ENCODE data around the gene ITPKA. TPM values are rescaled to one million over a fixed set of nuclear protein-coding genes. Genes with fewer than 3 reads are reported as not detected.
A peak's percentile ranks its signal among the peaks of the same experiment; 100 is the strongest.

ITPKA gene
- total and polyA plus RNA-seq, 7 experiments from 2014 or later = 0.20 to 0.97 (median 0.22) TPM; not detected in 4

DNA sequence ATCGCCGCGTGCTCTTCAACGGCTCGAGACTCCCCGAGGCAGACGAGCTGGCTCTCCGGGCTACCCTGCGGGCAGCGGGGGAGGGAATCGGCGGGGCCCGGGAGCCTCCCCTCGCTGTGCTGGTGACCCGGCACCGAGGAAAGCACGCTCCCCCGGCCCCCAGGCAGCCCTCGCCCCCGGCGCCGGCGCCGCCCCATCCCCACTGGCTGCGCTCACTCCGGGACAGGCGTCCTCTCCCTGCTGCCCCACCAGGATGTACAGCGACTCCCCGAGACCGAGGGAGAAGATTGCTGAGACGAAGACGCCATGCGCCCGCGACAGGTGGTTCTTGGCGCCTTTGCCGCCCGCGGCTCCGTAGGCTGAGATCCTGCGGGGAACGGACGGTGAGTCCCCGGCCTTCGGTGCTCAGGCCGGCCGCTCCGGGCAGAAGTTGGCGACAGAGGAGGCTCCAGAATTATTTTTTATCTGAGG, 18.3 kb downstream of the ITPKA start:
- H3K9me3 ChIP-seq (ENCODE audit: control insufficient read depth in 2 of 3, low read length in 3 of 3) = no peaks in the 10 kb centered on the region
- Mint-ChIP-seq H3K36me3 (peaks cover 0 to 5% (median 0%) of the 10 kb centered on the region in 5 donors), H3K27me3 (peaks cover 15 to 53% (median 17%) of the 10 kb centered on the region in 5 donors), H3K9me3 (no peaks in the 10 kb centered on the region), H3K27ac (no peak overlapping the region), H3K4me1 (peaks cover 16 to 26% (median 24%) of the 10 kb centered on the region in 7 donors), H3K4me3 (peak overlapping the region; percentile 68 to 84 (median 76))
- DNase-seq (no peak), ATAC-seq (peak; percentile 19)
- no peaks in the 10 kb centered on the region for H3K36me3 ChIP-seq (ENCODE audit: control insufficient read depth in 2 of 3, insufficient read depth in 3 of 3, low read length in 3 of 3)
- H3K4me1 ChIP-seq (ENCODE audit: control insufficient read depth in 2 of 2, insufficient read depth in 2 of 2, low read length in 2 of 2) = peaks cover 9 to 22% of the 10 kb centered on the region in 2 donors
- H3K4me3 ChIP-seq (ENCODE audit: low read length) = peak overlapping the region; percentile 56
- H3K27me3 ChIP-seq (ENCODE audit: control insufficient read depth in 2 of 2, insufficient read depth in 2 of 2, low read length in 2 of 2) = peaks cover 8 to 18% of the 10 kb centered on the region in 2 donors
- ChIA-PET POLR2A (no interaction called here), CTCF (no interaction called here)
- H3K27ac ChIP-seq (ENCODE audit: low read depth, low read length) = no peak overlapping the region
- intact Hi-C loops (cut with micrococcal nuclease) = loop anchor here in 1 of 2 donors (1.0 to 2.0 kb wide), 2 partner anchors 10 to 17 kb away; no protein-coding TSS in a partner anchor

DNA sequence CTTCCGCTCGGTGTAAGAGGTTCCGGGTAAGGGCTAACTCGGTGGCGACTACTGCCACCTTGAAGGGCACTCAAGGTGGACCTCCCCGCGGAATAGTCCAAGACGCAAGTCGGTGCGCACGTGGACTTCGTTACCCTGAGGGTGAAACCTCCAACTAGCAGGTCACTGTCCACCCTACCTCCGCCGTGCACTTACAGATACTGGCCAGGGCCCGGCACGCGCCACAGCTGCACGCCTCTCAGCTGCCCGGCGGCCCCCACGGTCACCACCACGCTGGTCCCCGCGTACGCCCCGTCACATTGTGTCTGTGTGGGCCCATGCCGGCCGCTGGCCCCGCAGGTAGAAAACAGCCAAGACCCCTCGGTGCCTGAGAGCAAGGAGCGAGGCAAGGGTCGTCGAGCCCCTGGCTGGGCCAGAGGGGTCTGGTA, 18.9 kb downstream of the ITPKA start:
- Histone ChIP-seq H3K4me1 (ENCODE audit: control insufficient read depth in 2 of 2, insufficient read depth in 2 of 2, low read length in 2 of 2) (peaks cover 9 to 22% of the 10 kb centered on the region in 2 donors), H3K27me3 (ENCODE audit: control insufficient read depth in 2 of 2, insufficient read depth in 2 of 2, low read length in 2 of 2) (peaks cover 8 to 18% of the 10 kb centered on the region in 2 donors), H3K36me3 (ENCODE audit: control insufficient read depth in 2 of 3, insufficient read depth in 3 of 3, low read length in 3 of 3) (peaks cover 0 to 4% (median 0%) of the 10 kb centered on the region in 3 experiments), H3K9me3 (ENCODE audit: control insufficient read depth in 2 of 3, low read length in 3 of 3) (no peaks in the 10 kb centered on the region), H3K4me3 (ENCODE audit: low read length) (peak overlapping the region; percentile 56), H3K27ac (ENCODE audit: low read depth, low read length) (no peak overlapping the region)
- Mint-ChIP-seq H3K4me3 (peak overlapping the region; percentile 48 to 84 (median 76)), H3K4me1 (peaks cover 16 to 26% (median 24%) of the 10 kb centered on the region in 7 donors), H3K27me3 (peaks cover 15 to 52% (median 17%) of the 10 kb centered on the region in 5 donors), H3K36me3 (peaks cover 0 to 8% (median 0%) of the 10 kb centered on the region in 5 donors), H3K9me3 (no peaks in the 10 kb centered on the region), H3K27ac (no peak overlapping the region)
- DNase-seq = no peak
- intact Hi-C loops (cut with micrococcal nuclease) = loop anchor here in 1 of 2 donors (1.0 to 2.0 kb wide), 2 partner anchors 10 to 18 kb away; no protein-coding TSS in a partner anchor
- CTCF ChIA-PET = no interaction called here
- peak; percentile 17 for ATAC-seq
- POLR2A ChIA-PET = no interaction called here

DNA sequence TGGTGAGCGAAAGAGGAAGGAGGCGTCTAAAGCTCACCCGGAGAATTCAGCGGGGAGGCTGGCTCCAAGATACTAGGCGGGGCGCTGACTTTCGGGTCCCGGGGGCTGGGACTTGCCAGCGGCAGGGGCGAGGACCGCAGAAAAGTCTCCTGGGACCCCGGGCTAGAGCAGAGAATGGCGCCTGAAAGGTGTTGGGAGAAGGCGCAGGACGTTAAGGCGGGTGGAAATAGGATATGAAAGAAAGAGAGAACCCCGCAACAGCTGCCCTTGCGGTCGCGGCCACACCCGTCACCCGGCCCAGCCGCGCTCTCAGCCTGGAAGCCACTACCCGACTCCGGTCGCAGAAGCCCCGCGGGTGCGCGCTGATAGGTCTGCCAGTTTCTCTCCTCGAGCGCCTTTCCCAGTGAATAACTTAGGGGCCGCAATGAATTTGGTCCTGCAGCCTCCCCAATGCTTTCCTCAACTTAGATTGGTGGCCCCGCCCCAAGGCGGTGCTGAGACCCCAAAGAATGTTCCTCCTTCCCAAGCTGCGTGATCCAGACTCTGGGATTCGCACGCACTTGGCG, 19.3 kb downstream of the ITPKA start:
- peaks cover 0 to 9% (median 0%) of the 10 kb centered on the region in 3 experiments for H3K36me3 ChIP-seq (ENCODE audit: control insufficient read depth in 2 of 3, insufficient read depth in 3 of 3, low read length in 3 of 3)
- H3K27me3 ChIP-seq (ENCODE audit: control insufficient read depth in 2 of 2, insufficient read depth in 2 of 2, low read length in 2 of 2) = peaks cover 8 to 18% of the 10 kb centered on the region in 2 donors
- peaks cover 9 to 22% of the 10 kb centered on the region in 2 donors for H3K4me1 ChIP-seq (ENCODE audit: control insufficient read depth in 2 of 2, insufficient read depth in 2 of 2, low read length in 2 of 2)
- DNase-seq (peak in 2 of 9 donors; percentile 33 to 34), ATAC-seq (peak; percentile 63)
- H3K9me3 Mint-ChIP-seq = no peaks in the 10 kb centered on the region
- ChIA-PET POLR2A (no interaction called here), CTCF (no interaction called here)
- H3K4me1 Mint-ChIP-seq = peaks cover 16 to 26% (median 24%) of the 10 kb centered on the region in 7 donors
- H3K27ac Mint-ChIP-seq = no peak overlapping the region
- H3K27ac ChIP-seq (ENCODE audit: low read depth, low read length) = no peak overlapping the region
- H3K36me3 Mint-ChIP-seq = peaks cover 0 to 11% (median 4%) of the 10 kb centered on the region in 5 donors
- H3K4me3 Mint-ChIP-seq = peak overlapping the region; percentile 48 to 84 (median 76)
- peaks cover 15 to 47% (median 17%) of the 10 kb centered on the region in 5 donors for H3K27me3 Mint-ChIP-seq
- H3K9me3 ChIP-seq (ENCODE audit: control insufficient read depth in 2 of 3, low read length in 3 of 3) = no peaks in the 10 kb centered on the region
- H3K4me3 ChIP-seq (ENCODE audit: low read length) = peak overlapping the region; percentile 56
- intact Hi-C loops (cut with micrococcal nuclease) = loop anchor here in 1 of 2 donors (1.0 to 2.0 kb wide), 2 partner anchors 11 to 18 kb away; no protein-coding TSS in a partner anchor

DNA sequence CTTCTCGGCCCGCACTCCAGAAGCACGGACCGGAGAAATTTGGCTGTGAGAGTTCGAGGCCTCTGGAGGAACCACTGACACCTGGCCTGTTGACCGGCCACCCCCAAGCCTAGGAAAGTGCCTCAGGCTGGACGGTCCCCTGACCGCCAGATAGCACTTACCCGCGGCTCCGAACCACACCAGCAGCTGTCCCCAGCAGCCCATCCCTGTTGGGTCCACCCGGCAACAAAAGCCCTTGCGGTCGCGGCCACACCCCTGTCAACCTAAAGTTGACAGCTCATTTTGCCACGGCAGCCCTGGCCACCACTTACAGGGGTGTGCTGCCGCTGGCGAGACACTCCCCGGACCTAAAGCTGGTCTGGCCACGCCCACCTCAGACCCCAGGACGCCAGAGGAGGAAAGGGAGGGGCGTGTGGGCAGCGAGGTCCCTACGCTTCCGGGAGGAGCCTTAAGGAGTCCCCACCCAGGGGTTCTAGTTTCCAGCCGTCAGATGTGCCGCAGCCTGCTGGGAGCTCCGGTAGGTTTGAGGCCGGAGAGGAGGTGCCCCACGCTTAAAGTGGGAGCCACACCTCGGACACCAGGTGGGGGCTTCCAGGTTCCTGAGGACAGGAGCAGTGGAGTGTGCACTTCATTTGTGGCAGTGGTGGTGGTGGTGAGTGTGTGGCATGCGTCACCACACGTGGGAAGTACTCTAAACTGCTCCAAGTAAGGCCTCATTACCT, 20.0 kb downstream of the ITPKA start, which contains the start of gene LTK:
Gene LTK (minus strand): TSS at position 322 of the 722 bp plus-strand sequence. CDS start 118 bp downstream, at position 204.
- H3K4me3 Mint-ChIP-seq = peak within 1 kb of the TSS; percentile 48 to 84 (median 76)
- ATAC-seq (peak; percentile 37), DNase-seq (no peak)
- H3K36me3 ChIP-seq (ENCODE audit: control insufficient read depth in 2 of 3, insufficient read depth in 3 of 3, low read length in 3 of 3) = peaks cover 0 to 9% (median 0%) of the 10 kb centered on the region in 3 experiments
- peaks cover 9 to 22% of the 10 kb centered on the region in 2 donors for H3K4me1 ChIP-seq (ENCODE audit: control insufficient read depth in 2 of 2, insufficient read depth in 2 of 2, low read length in 2 of 2)
- peaks cover 16 to 26% (median 24%) of the 10 kb centered on the region in 7 donors for H3K4me1 Mint-ChIP-seq
- CTCF ChIA-PET = no interaction called here
- H3K9me3 Mint-ChIP-seq = no peaks in the 10 kb centered on the region
- POLR2A ChIA-PET = interaction anchor here (0.5 kb wide), 1 partner anchor 1890 kb away, joined by 3 read pairs; no protein-coding TSS in a partner anchor
- H3K27ac Mint-ChIP-seq = no peak within 1 kb of the TSS
- peaks cover 8 to 18% of the 10 kb centered on the region in 2 donors for H3K27me3 ChIP-seq (ENCODE audit: control insufficient read depth in 2 of 2, insufficient read depth in 2 of 2, low read length in 2 of 2)
- peak within 1 kb of the TSS; percentile 56 for H3K4me3 ChIP-seq (ENCODE audit: low read length)
- H3K27me3 Mint-ChIP-seq = peaks cover 15 to 42% (median 17%) of the 10 kb centered on the region in 5 donors
- no peak within 1 kb of the TSS for H3K27ac ChIP-seq (ENCODE audit: low read depth, low read length)
- intact Hi-C loops (cut with micrococcal nuclease) = loop anchor here in 1 of 2 donors (2.0 kb wide), 1 partner anchor 19 kb away; no protein-coding TSS in a partner anchor
- H3K9me3 ChIP-seq (ENCODE audit: control insufficient read depth in 2 of 3, low read length in 3 of 3) = no peaks in the 10 kb centered on the region
- H3K36me3 Mint-ChIP-seq = peaks cover 0 to 12% (median 5%) of the 10 kb centered on the region in 5 donors

DNA sequence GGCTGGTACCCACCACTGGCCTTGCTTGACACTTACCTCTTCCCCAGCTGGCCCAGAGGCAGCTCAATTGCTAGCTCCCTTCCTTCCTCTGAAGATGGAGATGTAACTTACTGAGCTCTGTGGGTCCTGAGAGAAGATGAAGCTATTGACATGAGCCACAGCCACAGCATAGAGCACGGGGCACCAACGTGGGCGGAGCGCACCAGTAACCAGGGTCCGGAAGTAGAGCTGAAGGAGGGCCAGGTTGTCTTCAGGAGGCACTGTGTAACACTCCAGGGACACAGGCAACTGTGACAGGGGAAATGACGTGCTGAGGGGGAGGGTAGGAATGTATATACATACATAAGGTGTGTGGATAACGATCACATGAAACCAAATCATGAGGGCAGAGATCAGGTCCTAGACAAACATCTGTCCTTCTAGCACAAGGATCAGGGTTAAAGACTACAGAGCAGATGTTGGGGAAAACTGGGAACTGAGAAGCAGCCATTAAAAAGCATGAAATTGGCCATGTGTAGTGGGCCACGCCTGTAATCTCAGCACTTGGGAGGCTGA, 24.3 kb downstream of the ITPKA start:
- H3K9me3 Mint-ChIP-seq = no peaks in the 10 kb centered on the region
- H3K27me3 Mint-ChIP-seq = peaks cover 0 to 13% (median 6%) of the 10 kb centered on the region in 5 donors
- peaks cover 7 to 18% (median 14%) of the 10 kb centered on the region in 7 donors for H3K4me1 Mint-ChIP-seq
- Histone ChIP-seq H3K4me1 (ENCODE audit: control insufficient read depth in 2 of 2, insufficient read depth in 2 of 2, low read length in 2 of 2) (peaks cover 0 to 10% of the 10 kb centered on the region in 2 donors), H3K27me3 (ENCODE audit: control insufficient read depth in 2 of 2, insufficient read depth in 2 of 2, low read length in 2 of 2) (peaks cover 0 to 7% of the 10 kb centered on the region in 2 donors), H3K4me3 (ENCODE audit: low read length) (no peak overlapping the region), H3K36me3 (ENCODE audit: control insufficient read depth in 2 of 3, insufficient read depth in 3 of 3, low read length in 3 of 3) (peaks cover 0 to 31% (median 0%) of the 10 kb centered on the region in 3 experiments), H3K9me3 (ENCODE audit: control insufficient read depth in 2 of 3, low read length in 3 of 3) (no peaks in the 10 kb centered on the region), H3K27ac (ENCODE audit: low read depth, low read length) (no peak overlapping the region)
- DNase-seq = no peak
- CTCF ChIA-PET = no interaction called here
- peaks cover 0 to 21% (median 10%) of the 10 kb centered on the region in 5 donors for H3K36me3 Mint-ChIP-seq
- intact Hi-C loops (cut with micrococcal nuclease) = no loop called here
- POLR2A ChIA-PET = no interaction called here
- ATAC-seq = no peak
- H3K27ac Mint-ChIP-seq = peak overlapping the region in 2 of 9 donors; percentile 41
- H3K4me3 Mint-ChIP-seq = no peak overlapping the region

DNA sequence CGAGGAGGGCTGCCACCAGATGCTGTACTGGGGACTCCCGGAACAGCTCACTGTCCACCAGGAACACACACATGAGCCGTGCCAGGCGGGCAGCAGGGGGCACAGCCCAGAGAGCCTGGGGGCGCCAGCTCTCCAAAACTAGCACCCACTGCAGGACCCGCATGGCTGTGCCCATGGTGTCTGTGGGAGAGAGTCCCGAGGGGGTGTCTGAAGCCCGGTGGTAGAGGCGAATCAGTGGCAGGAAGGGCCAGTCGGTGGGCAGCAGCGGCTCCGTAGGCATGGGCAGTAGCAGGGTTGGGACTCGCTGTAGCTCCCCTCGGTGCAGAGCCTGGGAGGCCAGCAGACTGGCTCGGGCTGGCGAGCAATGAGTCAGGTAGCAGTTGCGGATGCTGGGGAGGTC, 27.0 kb downstream of the ITPKA start:
- DNase-seq = no peak
- POLR2A ChIA-PET = no interaction called here
- H3K9me3 Mint-ChIP-seq = no peaks in the 10 kb centered on the region
- Histone ChIP-seq H3K4me1 (ENCODE audit: control insufficient read depth in 2 of 2, insufficient read depth in 2 of 2, low read length in 2 of 2) (no peaks in the 10 kb centered on the region), H3K4me3 (ENCODE audit: low read length) (no peak overlapping the region), H3K36me3 (ENCODE audit: control insufficient read depth in 2 of 3, insufficient read depth in 3 of 3, low read length in 3 of 3) (peaks cover 0 to 45% (median 0%) of the 10 kb centered on the region in 3 experiments), H3K9me3 (ENCODE audit: control insufficient read depth in 2 of 3, low read length in 3 of 3) (no peaks in the 10 kb centered on the region), H3K27ac (ENCODE audit: low read depth, low read length) (no peak overlapping the region), H3K27me3 (ENCODE audit: control insufficient read depth in 2 of 2, insufficient read depth in 2 of 2, low read length in 2 of 2) (no peaks in the 10 kb centered on the region)
- no peaks in the 10 kb centered on the region for H3K27me3 Mint-ChIP-seq
- no peak for ATAC-seq
- H3K4me1 Mint-ChIP-seq = peaks cover 0 to 5% (median 0%) of the 10 kb centered on the region in 7 donors
- CTCF ChIA-PET = no interaction called here
- H3K4me3 Mint-ChIP-seq = no peak overlapping the region
- H3K36me3 Mint-ChIP-seq = peaks cover 0 to 25% (median 10%) of the 10 kb centered on the region in 5 donors
- H3K27ac Mint-ChIP-seq = no peak overlapping the region
- intact Hi-C loops (cut with micrococcal nuclease) = no loop called here
